Measurements from ENCODE around the gene SENP6.

The SENP6 gene

GRCh38 chr6:75600768-75601167 lies 912 bp upstream of the SENP6 start:
- TF ChIP-seq, protein P1, sequence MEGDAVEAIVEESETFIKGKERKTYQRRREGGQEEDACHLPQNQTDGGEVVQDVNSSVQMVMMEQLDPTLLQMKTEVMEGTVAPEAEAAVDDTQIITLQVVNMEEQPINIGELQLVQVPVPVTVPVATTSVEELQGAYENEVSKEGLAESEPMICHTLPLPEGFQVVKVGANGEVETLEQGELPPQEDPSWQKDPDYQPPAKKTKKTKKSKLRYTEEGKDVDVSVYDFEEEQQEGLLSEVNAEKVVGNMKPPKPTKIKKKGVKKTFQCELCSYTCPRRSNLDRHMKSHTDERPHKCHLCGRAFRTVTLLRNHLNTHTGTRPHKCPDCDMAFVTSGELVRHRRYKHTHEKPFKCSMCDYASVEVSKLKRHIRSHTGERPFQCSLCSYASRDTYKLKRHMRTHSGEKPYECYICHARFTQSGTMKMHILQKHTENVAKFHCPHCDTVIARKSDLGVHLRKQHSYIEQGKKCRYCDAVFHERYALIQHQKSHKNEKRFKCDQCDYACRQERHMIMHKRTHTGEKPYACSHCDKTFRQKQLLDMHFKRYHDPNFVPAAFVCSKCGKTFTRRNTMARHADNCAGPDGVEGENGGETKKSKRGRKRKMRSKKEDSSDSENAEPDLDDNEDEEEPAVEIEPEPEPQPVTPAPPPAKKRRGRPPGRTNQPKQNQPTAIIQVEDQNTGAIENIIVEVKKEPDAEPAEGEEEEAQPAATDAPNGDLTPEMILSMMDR (IDR thresholded peaks at IDR 0.05), result no peak
- no peak overlapping the region for H3K9ac ChIP-seq
- peak overlapping the region; percentile 94 for H2AFZ ChIP-seq
- no peaks in the 10 kb centered on the region for H3K27me3 ChIP-seq (ENCODE audit: control insufficient read depth, insufficient read depth, low read length)
- H3K27ac ChIP-seq, result peak overlapping the region; percentile 97
- no peaks in the 10 kb centered on the region for H3K36me3 ChIP-seq (ENCODE audit: control insufficient read depth, insufficient read depth, low read length)
- peaks cover 42% of the 10 kb centered on the region for H3K79me2 ChIP-seq
- no peaks in the 10 kb centered on the region for H3K9me3 ChIP-seq (ENCODE audit: control insufficient read depth, low read length)
- H3K4me2 ChIP-seq (ENCODE audit: low read length), result peak overlapping the region; percentile 92
- no peak overlapping the region for H3K4me3 ChIP-seq (ENCODE audit: low read depth, low read length)
- H3K4me1 ChIP-seq, result peaks cover 3% of the 10 kb centered on the region

DNA sequence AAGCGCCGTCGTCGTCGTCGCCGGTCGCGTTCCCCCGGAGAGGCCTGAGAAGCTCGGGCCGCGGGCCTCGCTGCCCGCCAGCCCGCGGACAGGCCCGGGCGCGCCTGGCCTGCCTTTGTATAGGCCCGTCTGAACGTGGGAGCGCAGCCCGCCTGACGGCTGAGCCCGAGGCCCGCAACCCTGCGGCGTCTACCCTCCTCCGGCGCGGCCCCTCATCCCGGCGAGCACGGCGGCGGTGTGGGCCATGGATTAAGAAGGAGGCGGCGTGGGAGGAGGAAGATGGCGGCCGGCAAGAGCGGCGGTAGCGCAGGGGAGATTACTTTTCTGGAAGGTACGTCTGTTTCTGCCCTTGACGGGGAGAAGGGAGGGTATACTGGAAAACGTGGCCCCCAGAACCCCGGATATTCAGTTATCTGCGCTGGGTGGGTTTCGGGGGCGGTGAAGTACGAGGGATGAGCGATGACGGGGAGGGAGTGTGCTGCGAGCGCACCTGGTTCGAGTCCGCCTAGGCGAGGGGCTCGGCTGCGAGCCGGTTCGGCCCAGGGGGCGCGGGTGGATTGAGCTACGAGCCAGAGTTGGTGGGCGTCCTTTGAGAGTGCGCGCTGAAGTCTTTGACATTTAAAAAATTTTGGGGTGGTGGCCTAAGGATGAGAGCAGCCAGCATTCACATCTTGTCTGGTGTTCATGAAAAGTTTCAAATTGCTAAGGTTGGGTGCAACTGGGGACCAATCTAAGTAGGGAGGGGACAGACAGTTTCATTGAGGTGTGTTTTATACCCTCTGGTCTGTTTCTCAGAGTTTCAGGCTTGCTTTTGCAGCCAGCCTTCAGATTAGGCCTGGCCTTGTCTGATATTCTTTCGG lies 796 bp downstream of the SENP6 start:
- H3K36me3 ChIP-seq (ENCODE audit: control insufficient read depth, insufficient read depth, low read length), result no peaks in the 10 kb centered on the region
- H2AFZ ChIP-seq, result peak overlapping the region; percentile 92
- H3K4me2 ChIP-seq (ENCODE audit: low read length), result peak overlapping the region; percentile 91
- peak overlapping the region; percentile 97 for H3K27ac ChIP-seq
- TF ChIP-seq, protein P1 (IDR thresholded peaks at IDR 0.05), result no peak
- no peaks in the 10 kb centered on the region for H3K27me3 ChIP-seq (ENCODE audit: control insufficient read depth, insufficient read depth, low read length)
- peak overlapping the region; percentile 99 for H3K9ac ChIP-seq
- H3K4me1 ChIP-seq, result peaks cover 3% of the 10 kb centered on the region
- no peaks in the 10 kb centered on the region for H3K9me3 ChIP-seq (ENCODE audit: control insufficient read depth, low read length)
- H3K4me3 ChIP-seq (ENCODE audit: low read depth, low read length), result peak overlapping the region; percentile 94
- peaks cover 52% of the 10 kb centered on the region for H3K79me2 ChIP-seq

DNA sequence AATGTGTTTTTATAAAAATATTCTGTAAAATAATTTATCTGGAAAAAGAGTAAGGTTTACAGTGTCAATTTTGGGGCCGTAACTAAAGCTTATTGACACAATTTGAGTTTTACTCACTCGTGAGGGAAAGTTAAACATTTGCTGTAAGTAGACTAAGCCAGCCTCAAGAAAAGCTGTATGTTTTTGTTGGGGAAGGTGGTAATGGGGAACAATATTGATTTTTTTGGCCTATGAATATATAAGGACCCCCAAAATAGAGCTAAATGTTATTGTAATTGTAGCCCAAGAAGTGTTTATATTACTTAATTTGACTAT lies 1.4 kb downstream of the SENP6 start:
- Histone ChIP-seq H3K4me1 (peaks cover 3% of the 10 kb centered on the region), H3K79me2 (peaks cover 58% of the 10 kb centered on the region)
- TF ChIP-seq, protein P1 (IDR thresholded peaks at IDR 0.05), result no peak

DNA sequence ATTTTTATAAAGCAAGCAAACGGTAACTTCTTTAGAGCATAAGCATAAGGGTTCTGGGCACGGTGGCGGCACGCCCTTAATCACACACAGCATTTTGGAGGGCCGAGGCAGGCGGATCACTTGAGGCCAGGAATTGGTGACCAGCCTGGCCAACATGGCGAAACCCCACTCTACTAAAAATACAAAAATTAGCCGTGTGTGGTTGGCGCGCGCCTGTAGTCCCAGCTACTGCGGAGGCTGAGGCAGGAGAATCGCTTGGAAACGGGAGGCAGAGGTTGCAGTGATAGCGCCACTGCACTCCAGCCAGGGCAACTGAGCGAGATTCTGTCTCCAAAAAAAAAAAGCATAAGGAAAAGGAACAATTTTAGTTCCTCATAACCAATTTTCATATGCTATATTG lies 2.6 kb downstream of the SENP6 start:
- Histone ChIP-seq H3K4me1 (peaks cover 12% of the 10 kb centered on the region), H3K27me3 (ENCODE audit: control insufficient read depth, insufficient read depth, low read length) (no peaks in the 10 kb centered on the region), H3K4me3 (ENCODE audit: low read depth, low read length) (peak overlapping the region; percentile 94), H3K27ac (no peak overlapping the region), H3K79me2 (peaks cover 69% of the 10 kb centered on the region), H3K9me3 (ENCODE audit: control insufficient read depth, low read length) (no peaks in the 10 kb centered on the region), H3K4me2 (ENCODE audit: low read length) (peak overlapping the region; percentile 91), H2AFZ (no peak overlapping the region), H3K36me3 (ENCODE audit: control insufficient read depth, insufficient read depth, low read length) (no peaks in the 10 kb centered on the region), H3K9ac (no peak overlapping the region)
- TF ChIP-seq, protein P1 (IDR thresholded peaks at IDR 0.05), result no peak

More for the DNA sequence above, 1.4 kb downstream of the SENP6 start:
- no peak overlapping the region for H2AFZ ChIP-seq
- peak overlapping the region; percentile 97 for H3K27ac ChIP-seq
- H3K4me3 ChIP-seq (ENCODE audit: low read depth, low read length), result peak overlapping the region; percentile 94
- no peaks in the 10 kb centered on the region for H3K36me3 ChIP-seq (ENCODE audit: control insufficient read depth, insufficient read depth, low read length)
- H3K9ac ChIP-seq, result no peak overlapping the region
- H3K9me3 ChIP-seq (ENCODE audit: control insufficient read depth, low read length), result no peaks in the 10 kb centered on the region
- H3K27me3 ChIP-seq (ENCODE audit: control insufficient read depth, insufficient read depth, low read length), result no peaks in the 10 kb centered on the region
- peak overlapping the region; percentile 91 for H3K4me2 ChIP-seq (ENCODE audit: low read length)

DNA sequence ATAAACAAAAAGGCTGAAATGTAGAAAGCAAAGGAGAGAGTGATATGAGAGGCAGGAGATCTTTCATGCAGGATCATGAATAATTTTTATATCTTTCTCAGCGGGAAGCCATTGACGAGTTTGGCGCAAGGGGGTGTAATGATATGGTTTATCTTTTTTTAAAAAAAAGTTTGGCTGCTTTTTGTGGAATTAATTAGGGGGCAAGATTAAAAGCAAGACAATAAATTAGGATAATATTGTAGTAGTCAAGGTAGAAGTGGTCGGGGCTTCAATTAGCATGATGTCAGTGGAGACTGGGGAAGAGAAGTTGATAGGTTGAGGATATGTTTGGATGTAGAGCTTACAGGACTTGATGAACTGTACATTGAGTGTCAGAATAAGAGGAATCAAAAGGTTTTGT lies 4.0 kb downstream of the SENP6 start:
- Histone ChIP-seq H2AFZ (no peak overlapping the region), H3K4me1 (peaks cover 17% of the 10 kb centered on the region), H3K4me3 (ENCODE audit: low read depth, low read length) (no peak overlapping the region), H3K27me3 (ENCODE audit: control insufficient read depth, insufficient read depth, low read length) (no peaks in the 10 kb centered on the region), H3K4me2 (ENCODE audit: low read length) (no peak overlapping the region), H3K79me2 (peaks cover 69% of the 10 kb centered on the region), H3K36me3 (ENCODE audit: control insufficient read depth, insufficient read depth, low read length) (no peaks in the 10 kb centered on the region), H3K9ac (no peak overlapping the region), H3K27ac (no peak overlapping the region), H3K9me3 (ENCODE audit: control insufficient read depth, low read length) (no peaks in the 10 kb centered on the region)
- TF ChIP-seq, protein P1 (IDR thresholded peaks at IDR 0.05), result no peak

Measured in parathyroid adenoma (tissue), 2 donors.